ENCODE data around the gene UTP14C. TPM values are rescaled to one million over a fixed set of nuclear protein-coding genes. Genes with fewer than 3 reads are reported as not detected.

Gene UTP14C
- total RNA-seq, 1 experiment from 2014 or later = 11.8 TPM

GRCh38 chr13:51999510-51999911 lies 25.0 kb upstream of the UTP14C start:
- no peak for DNase-seq
- H3K36me3 ChIP-seq (ENCODE audit: control insufficient read depth, insufficient read depth, low read length) = no peaks in the 10 kb centered on the region
- TF ChIP-seq, protein P1, sequence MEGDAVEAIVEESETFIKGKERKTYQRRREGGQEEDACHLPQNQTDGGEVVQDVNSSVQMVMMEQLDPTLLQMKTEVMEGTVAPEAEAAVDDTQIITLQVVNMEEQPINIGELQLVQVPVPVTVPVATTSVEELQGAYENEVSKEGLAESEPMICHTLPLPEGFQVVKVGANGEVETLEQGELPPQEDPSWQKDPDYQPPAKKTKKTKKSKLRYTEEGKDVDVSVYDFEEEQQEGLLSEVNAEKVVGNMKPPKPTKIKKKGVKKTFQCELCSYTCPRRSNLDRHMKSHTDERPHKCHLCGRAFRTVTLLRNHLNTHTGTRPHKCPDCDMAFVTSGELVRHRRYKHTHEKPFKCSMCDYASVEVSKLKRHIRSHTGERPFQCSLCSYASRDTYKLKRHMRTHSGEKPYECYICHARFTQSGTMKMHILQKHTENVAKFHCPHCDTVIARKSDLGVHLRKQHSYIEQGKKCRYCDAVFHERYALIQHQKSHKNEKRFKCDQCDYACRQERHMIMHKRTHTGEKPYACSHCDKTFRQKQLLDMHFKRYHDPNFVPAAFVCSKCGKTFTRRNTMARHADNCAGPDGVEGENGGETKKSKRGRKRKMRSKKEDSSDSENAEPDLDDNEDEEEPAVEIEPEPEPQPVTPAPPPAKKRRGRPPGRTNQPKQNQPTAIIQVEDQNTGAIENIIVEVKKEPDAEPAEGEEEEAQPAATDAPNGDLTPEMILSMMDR (IDR thresholded peaks at IDR 0.05; ENCODE audit: insufficient read depth in 1 of 2, low read depth in 1 of 2, low read length in 1 of 2, severe bottlenecking in 1 of 2, unreplicated experiment in 1 of 2) = no peak
- no peaks in the 10 kb centered on the region for H3K36me3 Mint-ChIP-seq (ENCODE audit: insufficient read depth, unreplicated experiment)
- H3K4me1 Mint-ChIP-seq (ENCODE audit: low read depth, unreplicated experiment) = peaks cover 54% of the 10 kb centered on the region
- intact Hi-C loops (cut with micrococcal nuclease; ENCODE audit: unreplicated experiment) = loop anchor here (2.0 to 5.0 kb wide), 3 partner anchors 13 to 142 kb away; partner anchors contain the start of gene ALG11
- H3K9me3 ChIP-seq = no peaks in the 10 kb centered on the region
- peak overlapping the region; percentile 83 for H3K27ac Mint-ChIP-seq (ENCODE audit: unreplicated experiment)
- CTCF ChIA-PET = interaction anchor here (0.8 to 3.7 kb wide), 6 partner anchors 8 to 129 kb away, joined by 3 to 36 read pairs (median 4); partner anchors contain the start of genes ALG11 and NEK5
- POLR2A ChIA-PET = interaction anchor here (3.2 kb wide), 1 partner anchor 21 kb away, joined by 14 read pairs; no protein-coding TSS in a partner anchor
- BruUV-seq (replicated peaks) = no TSS peak
- H3K4me1 ChIP-seq = peaks cover 62% of the 10 kb centered on the region
- H3K9me3 Mint-ChIP-seq (ENCODE audit: unreplicated experiment) = no peaks in the 10 kb centered on the region
- H3K4me3 Mint-ChIP-seq (ENCODE audit: unreplicated experiment) = peak overlapping the region; percentile 19
- no peaks in the 10 kb centered on the region for H3K27me3 ChIP-seq (replicated peaks; ENCODE audit: control insufficient read depth, insufficient read depth, low read length)
- no peaks in the 10 kb centered on the region for H3K27me3 Mint-ChIP-seq (ENCODE audit: insufficient read depth, unreplicated experiment)
- H3K4me3 ChIP-seq (ENCODE audit: low read depth, low read length) = no peak overlapping the region

DNA sequence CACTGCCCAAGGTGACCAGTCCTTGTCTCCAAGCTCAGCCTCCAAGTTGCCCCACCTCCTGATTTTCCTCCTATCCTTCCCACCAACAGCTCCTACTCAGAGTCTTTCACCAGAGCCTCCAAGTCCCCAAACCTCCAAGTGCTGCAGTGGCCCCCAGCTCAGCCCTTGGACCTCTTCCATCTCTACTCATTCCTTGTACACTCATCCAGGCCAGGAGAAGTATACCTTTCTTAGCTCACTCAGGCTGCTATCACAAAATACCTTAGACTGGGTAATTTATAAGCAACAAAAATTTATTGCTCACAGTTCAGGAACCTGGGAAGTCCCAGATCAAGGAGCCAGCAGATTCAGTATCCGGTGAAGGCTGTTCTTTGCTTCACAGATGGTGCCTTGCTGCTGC lies 24.6 kb upstream of the UTP14C start:
- H3K36me3 ChIP-seq (ENCODE audit: control insufficient read depth, insufficient read depth, low read length) = no peaks in the 10 kb centered on the region
- peaks cover 67% of the 10 kb centered on the region for H3K4me1 ChIP-seq
- no TSS peak for BruUV-seq (replicated peaks)
- intact Hi-C loops (cut with micrococcal nuclease; ENCODE audit: unreplicated experiment) = loop anchor here (2.0 to 5.0 kb wide), 3 partner anchors 13 to 143 kb away; partner anchors contain the start of gene ALG11
- POLR2A ChIA-PET = interaction anchor here (3.2 kb wide), 1 partner anchor 21 kb away, joined by 14 read pairs; no protein-coding TSS in a partner anchor
- H3K27me3 ChIP-seq (replicated peaks; ENCODE audit: control insufficient read depth, insufficient read depth, low read length) = no peaks in the 10 kb centered on the region
- no peaks in the 10 kb centered on the region for H3K36me3 Mint-ChIP-seq (ENCODE audit: insufficient read depth, unreplicated experiment)
- H3K4me1 Mint-ChIP-seq (ENCODE audit: low read depth, unreplicated experiment) = peaks cover 52% of the 10 kb centered on the region
- TF ChIP-seq, protein P1 (IDR thresholded peaks at IDR 0.05; ENCODE audit: insufficient read depth in 1 of 2, low read depth in 1 of 2, low read length in 1 of 2, severe bottlenecking in 1 of 2, unreplicated experiment in 1 of 2) = no peak
- no peaks in the 10 kb centered on the region for H3K9me3 ChIP-seq
- H3K27ac Mint-ChIP-seq (ENCODE audit: unreplicated experiment) = no peak overlapping the region
- peak overlapping the region; percentile 19 for H3K4me3 Mint-ChIP-seq (ENCODE audit: unreplicated experiment)
- H3K27me3 Mint-ChIP-seq (ENCODE audit: insufficient read depth, unreplicated experiment) = no peaks in the 10 kb centered on the region
- no peak for DNase-seq
- no peaks in the 10 kb centered on the region for H3K9me3 Mint-ChIP-seq (ENCODE audit: unreplicated experiment)
- H3K4me3 ChIP-seq (ENCODE audit: low read depth, low read length) = no peak overlapping the region
- CTCF ChIA-PET = interaction anchor here (0.9 to 3.7 kb wide), 4 partner anchors 8 to 128 kb away, joined by 3 to 36 read pairs (median 7); partner anchors contain the start of genes ALG11 and NEK5

DNA sequence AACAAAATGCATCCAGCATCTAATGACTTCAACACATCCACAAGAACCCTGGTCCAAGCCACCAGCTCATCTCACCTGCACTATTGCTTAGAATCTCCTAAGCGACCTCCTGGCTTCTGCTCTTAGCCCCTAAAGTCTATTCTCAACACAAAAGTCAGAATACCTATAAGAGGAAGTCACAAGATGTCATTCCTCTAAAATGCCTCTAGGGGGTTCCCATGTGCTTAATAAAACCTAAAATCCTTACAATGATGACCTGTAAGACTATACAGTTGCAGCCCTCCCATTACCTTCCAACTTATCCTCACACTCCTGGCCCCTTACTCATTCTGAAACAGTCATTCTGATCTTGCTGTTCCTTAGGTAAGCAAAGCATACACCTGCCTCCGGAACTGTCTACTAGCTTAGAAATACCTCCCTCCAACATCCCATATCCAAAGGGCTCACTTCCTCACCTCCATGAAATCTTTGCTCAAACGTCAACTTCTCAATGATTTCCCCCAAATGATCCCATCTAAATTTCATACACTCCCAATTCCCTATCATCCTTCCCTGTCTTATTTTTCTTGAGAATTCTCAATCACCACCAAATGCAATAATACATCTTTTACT lies 23.3 kb upstream of the UTP14C start:
- Histone ChIP-seq H3K27me3 (replicated peaks; ENCODE audit: control insufficient read depth, insufficient read depth, low read length) (no peaks in the 10 kb centered on the region), H3K4me3 (ENCODE audit: low read depth, low read length) (no peak overlapping the region), H3K36me3 (ENCODE audit: control insufficient read depth, insufficient read depth, low read length) (0 out of 2 replicates have a peak, but pooled peaks cover 2% of the 10 kb centered on the region), H3K4me1 (peaks cover 66% of the 10 kb centered on the region), H3K9me3 (no peaks in the 10 kb centered on the region)
- peaks cover 2% of the 10 kb centered on the region for H3K9me3 Mint-ChIP-seq (ENCODE audit: unreplicated experiment)
- H3K4me3 Mint-ChIP-seq (ENCODE audit: unreplicated experiment) = no peak overlapping the region
- H3K27ac Mint-ChIP-seq (ENCODE audit: unreplicated experiment) = no peak overlapping the region
- TF ChIP-seq, protein P1 (IDR thresholded peaks at IDR 0.05; ENCODE audit: insufficient read depth in 1 of 2, low read depth in 1 of 2, low read length in 1 of 2, severe bottlenecking in 1 of 2, unreplicated experiment in 1 of 2) = peak; percentile 61 to 82
- no peaks in the 10 kb centered on the region for H3K27me3 Mint-ChIP-seq (ENCODE audit: insufficient read depth, unreplicated experiment)
- peaks cover 58% of the 10 kb centered on the region for H3K4me1 Mint-ChIP-seq (ENCODE audit: low read depth, unreplicated experiment)
- no peaks in the 10 kb centered on the region for H3K36me3 Mint-ChIP-seq (ENCODE audit: insufficient read depth, unreplicated experiment)
- intact Hi-C loops (cut with micrococcal nuclease; ENCODE audit: unreplicated experiment) = loop anchor here (1.0 kb wide), 3 partner anchors 35 to 200 kb away; no protein-coding TSS in a partner anchor
- CTCF ChIA-PET = interaction anchor here (1.5 kb wide), 1 partner anchor 126 kb away, joined by 4 read pairs; no protein-coding TSS in a partner anchor
- POLR2A ChIA-PET = no interaction called here
- DNase-seq = no peak
- BruUV-seq (replicated peaks) = no TSS peak

Data from Caco-2 (cell line).